Parathyroid adenoma (tissue), 2 donors: ENCODE data around the gene KRTDAP.

Source experiments
- H2AFZ ChIP-seq: fragments of 300-600 bp; sonication (generic); one replicate; pipeline ENCODE4 v1.7.0; 2017; ENCODE audit warnings: antibody characterized with exemption, mild to moderate bottlenecking
- H3K27ac ChIP-seq: fragments of 300-600 bp; sonication (generic); one replicate; pipeline ENCODE4 v1.7.0; 2017
- H3K27me3 ChIP-seq: fragments of 300-600 bp; sonication (generic); one replicate; pipeline ENCODE4 v1.7.0; 2017; ENCODE audit warnings: low read length; ENCODE audit not compliant: control insufficient read depth, insufficient read depth
- H3K36me3 ChIP-seq: fragments of 300-600 bp; sonication (generic); one replicate; pipeline ENCODE4 v1.7.0; 2017; ENCODE audit warnings: low read length; ENCODE audit not compliant: control insufficient read depth, insufficient read depth
- H3K4me1 ChIP-seq: fragments of 300-600 bp; sonication (generic); one replicate; pipeline ENCODE4 v1.7.0; 2017; ENCODE audit warnings: control low read depth
- H3K4me2 ChIP-seq: fragments of 300-600 bp; sonication (generic); one replicate; pipeline ENCODE4 v1.7.0; 2017; ENCODE audit warnings: low read length
- H3K4me3 ChIP-seq: fragments of 300-600 bp; sonication (generic); one replicate; pipeline ENCODE4 v1.7.0; 2017; ENCODE audit warnings: low read depth, low read length
- H3K79me2 ChIP-seq: fragments of 300-600 bp; sonication (generic); one replicate; pipeline ENCODE4 v1.7.0; 2017; ENCODE audit warnings: control low read depth
- H3K9ac ChIP-seq: fragments of 300-600 bp; sonication (generic); one replicate; pipeline ENCODE4 v1.7.0; 2017; ENCODE audit warnings: mild to moderate bottlenecking
- H3K9me3 ChIP-seq: fragments of 300-600 bp; sonication (generic); one replicate; pipeline ENCODE4 v1.7.0; 2017; ENCODE audit warnings: low read length; ENCODE audit not compliant: control insufficient read depth
- CTCF ChIP-seq: fragments of 300-600 bp; sonication (generic); IDR thresholded peaks from one replicate; pipeline ENCODE4 v1.7.0; 2017; ENCODE audit warnings: antibody characterized with exemption, mild to moderate bottlenecking
- donor health status: primary hyperparathyroidism.

Gene KRTDAP

GRCh38 chr19:35507561-35507960 lies 17.3 kb upstream of the KRTDAP start:
- no peak overlapping the region for H3K9ac ChIP-seq
- H3K9me3 ChIP-seq = no peaks in the 10 kb centered on the region
- no peak overlapping the region for H3K4me3 ChIP-seq
- no peak overlapping the region for H2AFZ ChIP-seq
- no peak overlapping the region for H3K4me2 ChIP-seq
- TF ChIP-seq CTCF = no peak
- H3K27me3 ChIP-seq = no peaks in the 10 kb centered on the region
- H3K4me1 ChIP-seq = peaks cover 5% of the 10 kb centered on the region
- H3K27ac ChIP-seq = no peak overlapping the region
- H3K36me3 ChIP-seq = no peaks in the 10 kb centered on the region
- no peaks in the 10 kb centered on the region for H3K79me2 ChIP-seq

GRCh38 chr19:35506011-35506410 lies 15.7 kb upstream of the KRTDAP start:
- Histone ChIP-seq H3K27ac (no peak overlapping the region), H3K4me2 (no peak overlapping the region), H3K9me3 (no peaks in the 10 kb centered on the region), H3K4me3 (no peak overlapping the region), H3K4me1 (peaks cover 15% of the 10 kb centered on the region), H3K36me3 (no peaks in the 10 kb centered on the region), H2AFZ (no peak overlapping the region), H3K79me2 (no peaks in the 10 kb centered on the region), H3K27me3 (no peaks in the 10 kb centered on the region), H3K9ac (no peak overlapping the region)
- no peak for TF ChIP-seq CTCF

- no peak overlapping the region for H3K9ac ChIP-seq
- H3K4me1 ChIP-seq = peaks cover 30% of the 10 kb centered on the region
- no peaks in the 10 kb centered on the region for H3K79me2 ChIP-seq
- no peak overlapping the region for H2AFZ ChIP-seq
- H3K27me3 ChIP-seq = no peaks in the 10 kb centered on the region
- TF ChIP-seq CTCF = no peak
- no peaks in the 10 kb centered on the region for H3K9me3 ChIP-seq
- H3K4me2 ChIP-seq = no peak overlapping the region
- H3K27ac ChIP-seq = no peak overlapping the region
- H3K36me3 ChIP-seq = no peaks in the 10 kb centered on the region
- H3K4me3 ChIP-seq = no peak overlapping the region
These were observed 12.5 kb upstream of the KRTDAP start for GRCh38 chr19:35502751-35503150.

GRCh38 chr19:35501684-35502083 lies 11.4 kb upstream of the KRTDAP start:
- no peak for TF ChIP-seq CTCF
- Histone ChIP-seq H3K27me3 (no peaks in the 10 kb centered on the region), H3K79me2 (no peaks in the 10 kb centered on the region), H3K36me3 (no peaks in the 10 kb centered on the region), H3K4me3 (no peak overlapping the region), H3K4me2 (no peak overlapping the region), H3K9me3 (no peaks in the 10 kb centered on the region), H2AFZ (no peak overlapping the region), H3K9ac (no peak overlapping the region), H3K27ac (no peak overlapping the region), H3K4me1 (peaks cover 30% of the 10 kb centered on the region)

GRCh38 chr19:35500611-35501010 lies 10.3 kb upstream of the KRTDAP start:
- H2AFZ ChIP-seq = peak overlapping the region; percentile 7
- peaks cover 30% of the 10 kb centered on the region for H3K4me1 ChIP-seq
- no peaks in the 10 kb centered on the region for H3K79me2 ChIP-seq
- peak overlapping the region; percentile 35 for H3K4me3 ChIP-seq
- H3K27me3 ChIP-seq = no peaks in the 10 kb centered on the region
- no peaks in the 10 kb centered on the region for H3K36me3 ChIP-seq
- no peak overlapping the region for H3K9ac ChIP-seq
- H3K4me2 ChIP-seq = peak overlapping the region; percentile 60
- peak overlapping the region; percentile 43 for H3K27ac ChIP-seq
- no peak for TF ChIP-seq CTCF
- H3K9me3 ChIP-seq = no peaks in the 10 kb centered on the region
